Posterior vena cava (tissue), 2 donors: ENCODE data around the gene TBX10. TPM values are rescaled to one million over a fixed set of nuclear protein-coding genes. Genes with fewer than 3 reads are reported as not detected.
"Not testable (repeated sequence)": the region's sequence is repeated elsewhere in the genome, so short reads cannot be mapped to it uniquely, and the experiment has no call there.

Experiments used
- DNase-seq: peaks from one replicate; pipeline ENCODE4 v3.0.0-alpha.2; 2020; ENCODE audit warnings: low spot score
- intact Hi-C, 2 donors: fragments of 100-400 bp; cut with DNase I; formaldehyde crosslinking; loops; one replicate each; pipeline versions ENCODE4 v1.14.1 to v1.14.2; 2022 to 2023
- total RNA-seq, 2 donors: library from RNA; stranded (reverse); fragmentation: NEBNext Ultra II Directional; extraction: Animal tissue kit (Norgen Biotek cat#: 25700); gene quantifications; one replicate each; pipeline ENCODE4 v1.2.1, GENCODE V29; 2021
- donor health status: DM: yes; HTN: yes; CAD: no.
- donor health status: DM: yes; HTN: yes; CAD: no.

TBX10 gene
- total RNA-seq, 2 donors from 2014 or later, result not detected

- intact Hi-C loops, result no loop called here
- DNase-seq, result peak; percentile 77
These were observed 26.2 kb upstream of the TBX10 start for GRCh38 chr11:67665541-67666302.

GRCh38 chr11:67664696-67665540 lies 25.4 kb upstream of the TBX10 start:
- DNase-seq, result peak; percentile 72
- intact Hi-C loops, result no loop called here

- intact Hi-C loops, result no loop called here
These were observed 24.6 kb upstream of the TBX10 start for GRCh38 chr11:67664213-67664585.

DNA sequence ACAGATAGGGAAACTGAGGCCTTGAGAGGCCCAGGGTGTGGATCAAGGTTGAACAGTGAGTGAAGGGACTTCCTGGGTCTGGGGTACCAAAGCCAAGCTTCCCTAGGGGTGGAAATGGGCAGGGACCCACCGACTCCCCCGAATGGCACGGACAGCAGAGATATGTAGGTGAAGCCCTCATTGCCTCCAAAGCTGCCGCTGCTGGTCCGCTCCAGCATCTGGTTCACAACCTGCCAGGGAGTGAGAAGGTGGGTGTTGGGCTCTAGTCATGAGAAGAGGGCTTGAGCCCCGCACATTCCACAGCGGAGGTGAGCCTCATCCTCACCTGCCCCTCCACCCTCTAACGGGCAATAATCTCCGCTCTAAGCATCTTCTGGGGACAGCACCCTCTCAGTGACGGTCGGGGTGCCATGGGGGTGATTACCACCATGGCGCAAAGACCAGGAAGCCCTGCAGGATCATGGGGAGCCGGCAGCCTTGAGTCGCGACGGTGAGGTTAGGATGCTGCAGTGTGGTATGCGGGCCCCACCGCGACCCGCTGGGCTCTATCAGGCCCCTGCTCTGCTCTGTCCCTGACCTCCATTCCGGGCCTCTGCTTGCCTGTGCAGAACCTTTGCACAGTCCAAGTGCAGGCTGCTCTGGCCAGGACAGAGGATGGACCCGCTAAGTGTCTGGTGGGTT lies 24.1 kb upstream of the TBX10 start:
- peak; percentile 64 for DNase-seq

More at GRCh38 chr11:67664213-67664585, 24.6 kb upstream of the TBX10 start:
- DNase-seq, result peak; percentile 69

GRCh38 chr11:67662835-67663531 lies 23.4 kb upstream of the TBX10 start:
- DNase-seq, result peak; percentile 79
- intact Hi-C loops, result no loop called here

More for the DNA sequence above, 24.1 kb upstream of the TBX10 start:
- intact Hi-C loops, result no loop called here

- intact Hi-C loops, result no loop called here
- DNase-seq, result peak; percentile 14
These were observed 22.7 kb upstream of the TBX10 start for GRCh38 chr11:67662142-67662834.

- intact Hi-C loops, result not testable (repeated sequence)
- DNase-seq, result peak; percentile 16
These were observed 21.2 kb upstream of the TBX10 start for GRCh38 chr11:67660752-67661151.

GRCh38 chr11:67659651-67660165 lies 20.1 kb upstream of the TBX10 start:
- intact Hi-C loops, result loop anchor here in 1 of 2 donors (5.0 kb wide), 1 partner anchor 133 kb away; no protein-coding TSS in a partner anchor

DNA sequence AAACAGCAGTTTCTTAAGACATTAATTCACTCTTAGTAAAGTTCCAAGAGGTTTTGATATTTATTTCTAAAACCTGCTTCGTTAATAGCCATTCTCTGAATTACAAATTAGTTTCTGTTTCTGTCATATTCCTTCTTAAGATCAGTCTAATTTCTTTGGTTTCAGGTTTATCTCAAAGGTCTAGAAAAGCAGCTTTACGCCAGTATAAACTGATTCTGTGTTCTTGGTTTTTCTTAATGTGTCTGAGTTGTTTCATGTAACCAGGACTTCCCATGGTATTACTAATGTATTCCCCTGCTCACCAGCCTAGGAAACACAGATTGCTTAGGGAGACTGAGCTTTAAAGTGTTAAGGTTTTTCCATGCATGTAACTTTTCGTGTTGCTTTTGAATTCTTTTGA lies 17.7 kb upstream of the TBX10 start:
- no peak for DNase-seq
- intact Hi-C loops, result loop anchor here in 1 of 2 donors (5.0 kb wide), 1 partner anchor 135 kb away; no protein-coding TSS in a partner anchor

More at GRCh38 chr11:67659651-67660165, 20.1 kb upstream of the TBX10 start:
- not testable (repeated sequence) for DNase-seq

- intact Hi-C loops, result loop anchor here in 1 of 2 donors (5.0 kb wide), 1 partner anchor 136 kb away; no protein-coding TSS in a partner anchor
- no peak for DNase-seq
These were observed 16.8 kb upstream of the TBX10 start for GRCh38 chr11:67656278-67656922.

DNA sequence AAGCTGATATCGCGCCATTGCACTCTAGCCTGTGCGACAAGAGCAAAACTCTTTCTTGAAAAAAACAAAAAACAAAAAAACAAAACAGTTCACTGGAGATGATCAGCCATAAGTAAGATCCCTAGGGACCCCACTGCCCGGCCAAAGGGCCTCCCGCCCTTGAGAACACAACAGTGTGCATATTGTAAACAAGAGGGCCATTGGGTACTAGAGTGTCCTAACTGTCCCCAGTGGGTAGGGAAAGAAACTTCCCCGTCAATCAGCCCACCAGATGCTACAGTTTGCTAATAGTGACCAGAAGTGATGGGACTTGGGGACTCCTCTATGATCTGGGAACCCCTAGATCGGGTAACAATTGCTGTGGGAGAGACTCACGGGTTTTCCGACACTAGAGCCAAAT lies 14.7 kb upstream of the TBX10 start:
- intact Hi-C loops, result no loop called here
- peak; percentile 32 for DNase-seq

- intact Hi-C loops, result no loop called here
- DNase-seq, result peak; percentile 46
These were observed 13.6 kb upstream of the TBX10 start for GRCh38 chr11:67652965-67653845.

DNA sequence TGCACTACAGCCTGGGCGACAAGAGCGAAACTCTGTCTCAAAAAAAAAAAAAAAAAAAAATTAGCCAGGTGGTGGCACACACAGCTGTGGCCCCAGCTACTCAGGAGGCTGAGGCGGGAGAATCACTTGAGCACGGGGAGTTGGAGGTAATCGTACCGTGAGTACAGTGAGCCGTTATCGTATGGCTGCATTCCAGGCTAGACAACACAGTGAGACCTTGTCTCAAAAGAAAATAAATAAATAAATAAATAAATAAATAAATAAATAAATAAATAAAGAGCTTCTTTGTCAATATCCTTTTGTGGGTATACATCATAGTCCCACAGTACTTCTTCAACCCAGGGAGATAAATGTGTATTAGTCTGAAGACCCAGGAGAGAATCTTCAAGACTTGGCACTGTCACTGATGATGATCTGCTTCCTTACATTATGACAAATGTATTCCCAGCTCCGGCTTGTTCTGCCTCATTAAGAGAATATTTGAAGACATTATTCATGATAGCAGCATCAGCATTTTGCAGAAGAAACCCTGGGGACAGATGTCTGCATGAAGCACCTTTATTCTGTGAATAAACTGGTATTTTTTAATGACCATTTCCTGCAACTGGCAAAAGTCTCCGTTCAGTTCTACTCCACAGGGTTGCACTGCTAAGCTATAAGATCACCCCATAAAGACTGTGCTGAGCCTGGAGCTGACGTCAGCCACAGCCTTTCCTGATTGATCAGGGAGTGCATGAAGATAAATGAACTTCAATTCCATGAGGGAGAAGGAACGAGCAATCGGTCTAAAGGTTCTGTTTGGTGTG lies 12.6 kb upstream of the TBX10 start:
- intact Hi-C loops, result no loop called here
- DNase-seq, result no peak

DNA sequence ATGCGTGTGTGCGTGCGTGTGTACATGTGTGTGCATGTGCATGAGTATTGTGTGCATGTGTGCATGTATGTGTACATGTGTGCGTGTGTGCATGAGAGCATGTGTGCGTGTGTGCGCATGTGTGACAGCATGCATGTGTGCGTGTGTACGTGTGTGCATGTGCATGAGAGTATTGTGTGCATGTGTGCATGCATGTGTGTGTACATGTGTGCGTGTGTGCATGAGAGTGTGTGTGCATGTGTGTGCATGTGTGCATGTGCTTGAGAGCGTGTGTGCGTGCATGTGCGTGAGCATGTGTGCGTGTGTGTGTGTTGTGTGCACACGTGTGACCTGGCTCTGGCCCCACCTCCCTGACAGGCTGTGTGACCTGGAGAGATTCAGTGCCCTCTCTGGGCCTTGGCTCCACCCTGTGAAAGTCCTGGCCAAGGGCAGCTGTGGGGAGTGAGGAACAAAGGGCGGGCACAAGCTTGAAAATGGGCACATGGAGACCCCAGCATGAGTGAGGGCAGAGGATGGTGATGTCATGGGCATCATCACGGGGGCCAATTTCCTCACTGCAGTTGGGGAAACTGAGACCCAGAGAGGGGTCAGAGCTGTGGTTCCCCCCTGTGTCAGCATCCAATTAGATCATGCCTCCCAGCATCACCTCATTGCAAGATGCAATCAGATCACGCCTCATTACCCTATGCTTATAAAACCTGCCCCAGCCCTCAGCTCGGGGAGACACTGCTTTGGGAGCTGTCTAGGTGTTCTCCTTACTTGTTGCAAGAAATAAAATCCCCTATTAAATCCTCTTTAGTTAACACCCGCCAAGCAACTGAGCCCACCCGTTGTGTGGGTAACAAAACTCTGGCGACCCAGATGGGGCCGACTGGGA lies 10.3 kb upstream of the TBX10 start:
- peak; percentile 69 for DNase-seq
- intact Hi-C loops, result no loop called here
